ENCODE data around the gene WDR5B.

GRCh38 chr3:122406198-122406597 is 9.7 kb downstream of the WDR5B start:
- TF ChIP-seq MAX (IDR thresholded peaks at IDR 0.05) (no peak), CTCF (IDR thresholded peaks at IDR 0.05 in 2 of 3, conservative IDR thresholded peaks at IDR 0.05 in 1 of 3; ENCODE audit: borderline replicate concordance in 1 of 3, insufficient read depth in 1 of 3, low read depth in 2 of 3, low read length in 2 of 3) (no peak)
